ENCODE data around the gene NME3. TPM values are rescaled to one million over a fixed set of nuclear protein-coding genes. Genes with fewer than 3 reads are reported as not detected.

NME3 gene
- total and polyA plus RNA-seq, 3 donors from 2014 or later: 29.3 to 119 (median 100) TPM

- H3K27ac ChIP-seq: no peak overlapping the region
- H3K4me3 ChIP-seq: no peak overlapping the region
- TF ChIP-seq CTCF (IDR thresholded peaks at IDR 0.05) (no peak), POLR2A (IDR thresholded peaks at IDR 0.05) (no peak)
- no peaks in the 10 kb centered on the region for H3K4me1 ChIP-seq
- intact Hi-C loops (cut with DNase I; ENCODE audit: low total_unique reads): no loop called here
- no peaks in the 10 kb centered on the region for H3K27me3 ChIP-seq
- no peak for DNase-seq
- no peaks in the 10 kb centered on the region for H3K9me3 ChIP-seq
- 88 to 89% methylated on average over 15 to 25 of the region's 25 CpGs for WGBS, 2 donors
- no peaks in the 10 kb centered on the region for H3K36me3 ChIP-seq (ENCODE audit: low read depth, missing control alignments)
Observed at GRCh38 chr16:1789643-1790045, 18.3 kb upstream of the NME3 start.

GRCh38 chr16:1788708-1789100 is 17.4 kb upstream of the NME3 start:
- H3K27me3 ChIP-seq: no peaks in the 10 kb centered on the region
- H3K4me1 ChIP-seq: peaks cover 7% of the 10 kb centered on the region
- TF ChIP-seq CTCF (IDR thresholded peaks at IDR 0.05): no peak
- no peak for TF ChIP-seq POLR2A (IDR thresholded peaks at IDR 0.05)
- H3K4me3 ChIP-seq: no peak overlapping the region
- no peak overlapping the region for H3K27ac ChIP-seq
- intact Hi-C loops (cut with DNase I; ENCODE audit: low total_unique reads): no loop called here
- no peaks in the 10 kb centered on the region for H3K36me3 ChIP-seq (ENCODE audit: low read depth, missing control alignments)
- H3K9me3 ChIP-seq: no peaks in the 10 kb centered on the region
- WGBS, 2 donors: 50 to 100% methylated on average over 1 to 19 of the region's 19 CpGs
- no peak for DNase-seq

GRCh38 chr16:1788095-1788707 is 16.9 kb upstream of the NME3 start:
- Histone ChIP-seq H3K27ac (no peak overlapping the region), H3K36me3 (ENCODE audit: low read depth, missing control alignments) (no peaks in the 10 kb centered on the region), H3K9me3 (no peaks in the 10 kb centered on the region), H3K27me3 (no peaks in the 10 kb centered on the region), H3K4me3 (no peak overlapping the region), H3K4me1 (peaks cover 7% of the 10 kb centered on the region)
- 82 to 87% methylated on average over 10 to 35 of the region's 38 CpGs for WGBS, 2 donors
- TF ChIP-seq POLR2A (IDR thresholded peaks at IDR 0.05) (no peak), CTCF (IDR thresholded peaks at IDR 0.05) (no peak)
- intact Hi-C loops (cut with DNase I; ENCODE audit: low total_unique reads): no loop called here
- DNase-seq: no peak

GRCh38 chr16:1787322-1788094 is 16.2 kb upstream of the NME3 start:
- 92 to 94% methylated on average over 23 to 40 of the region's 44 CpGs for WGBS, 2 donors
- DNase-seq: no peak
- intact Hi-C loops (cut with DNase I; ENCODE audit: low total_unique reads): no loop called here
- H3K4me3 ChIP-seq: no peak overlapping the region
- H3K9me3 ChIP-seq: no peaks in the 10 kb centered on the region
- H3K36me3 ChIP-seq (ENCODE audit: low read depth, missing control alignments): no peaks in the 10 kb centered on the region
- H3K27me3 ChIP-seq: no peaks in the 10 kb centered on the region
- no peak overlapping the region for H3K27ac ChIP-seq
- peaks cover 7% of the 10 kb centered on the region for H3K4me1 ChIP-seq
- TF ChIP-seq POLR2A (IDR thresholded peaks at IDR 0.05) (no peak), CTCF (IDR thresholded peaks at IDR 0.05) (no peak)

GRCh38 chr16:1787056-1787321 is 15.6 kb upstream of the NME3 start:
- intact Hi-C loops (cut with DNase I; ENCODE audit: low total_unique reads): no loop called here
- Histone ChIP-seq H3K27ac (no peak overlapping the region), H3K4me3 (no peak overlapping the region), H3K9me3 (no peaks in the 10 kb centered on the region), H3K27me3 (no peaks in the 10 kb centered on the region), H3K36me3 (ENCODE audit: low read depth, missing control alignments) (no peaks in the 10 kb centered on the region), H3K4me1 (peaks cover 7% of the 10 kb centered on the region)
- no peak for DNase-seq
- TF ChIP-seq CTCF (IDR thresholded peaks at IDR 0.05) (no peak), POLR2A (IDR thresholded peaks at IDR 0.05) (no peak)
- 86 to 94% methylated on average over 3 to 6 of the region's 6 CpGs for WGBS, 2 donors

Measured in testis (tissue), 3 donors.